HepG2 (cell line): ENCODE data around the gene GALR3. TPM values are rescaled to one million over a fixed set of nuclear protein-coding genes. Genes with fewer than 3 reads are reported as not detected.
A peak's percentile ranks its signal among the peaks of the same experiment; 100 is the strongest.

Source experiments
- CBX5 ChIP-seq: sonication (generic); formaldehyde crosslinking; IDR thresholded peaks from 2 replicates; pipeline ENCODE4 v1.4.0; 2020; ENCODE audit warnings: missing genetic modification reagents, borderline replicate concordance
- CEBPZ ChIP-seq: IDR thresholded peaks from 2 replicates; pipeline ENCODE4 v1.6.1; 2012; ENCODE audit warnings: low read length, improper control_type of control experiment
- DMTF1 ChIP-seq: sonication (generic); formaldehyde crosslinking; IDR thresholded peaks from 2 replicates; pipeline ENCODE4 v1.4.0; 2020; ENCODE audit warnings: mild to moderate bottlenecking, missing genetic modification reagents
- GMEB2 ChIP-seq: IDR thresholded peaks from 2 replicates; pipeline ENCODE4 v1.6.1; 2016; ENCODE audit warnings: missing biosample characterization, missing genetic modification reagents, low read depth
- HNRNPH1 ChIP-seq: fragments of 200-400 bp; formaldehyde crosslinking; optimal IDR thresholded peaks from 2 replicates; pipeline ENCODE3; 2017; ENCODE audit warnings: mild to moderate bottlenecking, low read depth, low read length
- HNRNPK ChIP-seq: fragments of 200-400 bp; formaldehyde crosslinking; IDR thresholded peaks from 2 replicates; pipeline ENCODE4 v1.6.1; 2018; ENCODE audit warnings: low read length, low read depth, moderate library complexity, mild to moderate bottlenecking; ENCODE audit not compliant: poor library complexity, severe bottlenecking
- KAT2B ChIP-seq: fragments of 150-350 bp; IDR thresholded peaks from 2 replicates; pipeline ENCODE4 v1.6.1; 2014; ENCODE audit warnings: low read depth, low read length, borderline replicate concordance
- MAZ ChIP-seq, 2 experiments: sonication (generic) in 1 of 2; formaldehyde crosslinking in 1 of 2; IDR thresholded peaks; 2 replicates each; pipeline versions ENCODE4 v1.5.0 to v1.6.1; 2012 to 2020; ENCODE audit warnings: low read depth in 2 of 2, mild to moderate bottlenecking in 2 of 2, borderline replicate concordance in 1 of 2, improper control_type of control experiment in 1 of 2, low read length in 1 of 2, missing genetic modification reagents in 1 of 2, moderate library complexity in 1 of 2
- NAIF1 ChIP-seq: sonication (generic); formaldehyde crosslinking; IDR thresholded peaks from 2 replicates; pipeline ENCODE4 v1.5.0; 2020; ENCODE audit warnings: mild to moderate bottlenecking, missing genetic modification reagents, borderline replicate concordance
- PAWR ChIP-seq: sonication (generic); formaldehyde crosslinking; IDR thresholded peaks from 2 replicates; pipeline ENCODE4 v1.4.0; 2020; ENCODE audit warnings: missing genetic modification reagents, mild to moderate bottlenecking, borderline replicate concordance
- SOX5 ChIP-seq: IDR thresholded peaks from 2 replicates; pipeline ENCODE4 v1.6.1; 2016; ENCODE audit warnings: borderline replicate concordance
- ZBTB49 ChIP-seq: sonication (generic); formaldehyde crosslinking; IDR thresholded peaks from 2 replicates; pipeline ENCODE4 v1.4.0; 2020; ENCODE audit warnings: missing genetic modification reagents, borderline replicate concordance
- ZKSCAN5 ChIP-seq: sonication (generic); formaldehyde crosslinking; IDR thresholded peaks from 2 replicates; pipeline ENCODE4 v1.5.1; 2020; ENCODE audit warnings: mild to moderate bottlenecking, missing genetic modification reagents
- ZNF205 ChIP-seq: IDR thresholded peaks from 2 replicates; pipeline ENCODE4 v1.6.1; 2018; ENCODE audit warnings: missing biosample characterization, missing genetic modification reagents
- ZNF207 ChIP-seq: fragments of 450-650 bp; IDR thresholded peaks from 2 replicates; pipeline ENCODE4 v1.6.1; 2016; ENCODE audit warnings: antibody characterized with exemption, borderline replicate concordance
- ZNF232 ChIP-seq: sonication (generic); formaldehyde crosslinking; IDR thresholded peaks from 2 replicates; pipeline ENCODE4 v1.4.0; 2020; ENCODE audit warnings: missing genetic modification reagents, borderline replicate concordance
- polyA plus RNA-seq, 8 experiments: library from polyadenylated mRNA; depleted of rRNA in 3 of 8; stranded (reverse) in 7 of 8; unstranded in 1 of 8; fragments of >200 nt; fragmentation: Illumina TruSeq in 4 of 8; extraction: Trizol in 4 of 8; gene quantifications; 2 replicates each; pipeline versions ENCODE4 v1.2.1 to v1.2.3, GENCODE V29; 2011 to 2016; ENCODE audit warnings: low read depth in 4 of 8, missing spikeins in 1 of 8, mixed read lengths in 1 of 8; ENCODE audit not compliant: insufficient read depth in 1 of 8
- total RNA-seq, 5 experiments: library from RNA; depleted of rRNA; stranded (reverse); fragments of >200 nt; fragmentation: Illumina TruSeq; extraction: Trizol; gene quantifications; 2 replicates each; pipeline ENCODE4 v1.2.3, GENCODE V29; 2016; ENCODE audit warnings: low read depth in 1 of 5

GALR3 gene
- total and polyA plus RNA-seq, 2 of the 13 experiments (the other 11 are each of a cell fraction or from before 2014, with no cell fraction given), result 0.13 TPM; not detected in 1

GRCh38 chr22:37804881-37805809 lies 18.0 kb upstream of the GALR3 start (continued):
- TF ChIP-seq CEBPZ (no peak), HNRNPH1 (peak; percentile 96), CBX5 (0 out of 2 replicates have a peak, but pooled peaks have one; percentile 29), ZNF232 (CRISPR knock-in tag) (0 out of 2 replicates have a peak, but pooled peaks have one; percentile 18), ZNF205 (0 out of 2 replicates have a peak, but pooled peaks have one; percentile 73), PAWR (CRISPR knock-in tag) (no peak), KAT2B (no peak), GMEB2 (CRISPR knock-in tag) (no peak), NAIF1 (no peak), HNRNPK (peak; percentile 80), DMTF1 (CRISPR knock-in tag) (peak; percentile 81; the same call in 1 of the 2 replicates), SOX5 (CRISPR knock-in tag) (0 out of 2 replicates have a peak, but pooled peaks have one; percentile 29), ZBTB49 (CRISPR knock-in tag) (no peak), MAZ (IDR thresholded peaks at IDR 0.05; ENCODE audit: borderline replicate concordance, low read depth, low read length) (peak; percentile 38; the same call in 1 of the 2 replicates), MAZ (CRISPR knock-in tag; IDR thresholded peaks at IDR 0.05; ENCODE audit: low read depth) (peak; percentile 90), ZKSCAN5 (no peak), ZNF207 (no peak)
